B cell (primary cell): ENCODE data around the gene CLCN2. TPM values are rescaled to one million over a fixed set of nuclear protein-coding genes. Genes with fewer than 3 reads are reported as not detected.

ENCODE experiments used
- ATAC-seq: fragments of 200-7000 bp; cut with Tn5 transposase; one replicate; pipeline ENCODE4 v1.10.0; 2021; ENCODE audit warnings: low read depth, mild to moderate bottlenecking, moderate number of reproducible peaks, moderate library complexity
- CTCF ChIA-PET: fragments of 350-600 bp; sonication (Branson Sonifier 250); formaldehyde crosslinking; loops from one replicate; lab custom pipeline; 2021; ENCODE audit warnings: antibody characterized with exemption, inconsistent platforms; lab: Charles Lee
- POLR2A ChIA-PET: fragments of 350-600 bp; sonication (Branson Sonifier 250); formaldehyde crosslinking; loops from one replicate; lab custom pipeline; 2021; ENCODE audit warnings: antibody characterized with exemption; lab: Charles Lee
- DNase-seq: peaks from one replicate; pipeline ENCODE4 v3.0.0; 2013
- H2AFZ ChIP-seq: 2 replicates; pipeline ENCODE4 v1.6.1; 2012; ENCODE audit warnings: mild to moderate bottlenecking, low read depth, low read length; ENCODE audit not compliant: insufficient read depth, poor library complexity, severe bottlenecking
- H3K27ac ChIP-seq, 2 donors: 1 replicate in 1 of 2; 2 replicates in 1 of 2; pipeline ENCODE4 v1.5.1; 2012 to 2013; ENCODE audit warnings: low read length in 2 of 2, mild to moderate bottlenecking in 2 of 2, moderate library complexity in 1 of 2
- H3K27me3 ChIP-seq, 4 experiments: fragments of 200-600 bp in 1 of 4; sonication (generic) in 1 of 4; replicated peaks in 1 of 4; 1 replicate in 2 of 4; 2 replicates in 2 of 4; pipeline versions ENCODE4 v1.6.1 to v1.7.0; 2013 to 2016; ENCODE audit warnings: low read length in 3 of 4, mild to moderate bottlenecking in 2 of 4, mixed read lengths in 1 of 4, moderate library complexity in 1 of 4; ENCODE audit not compliant: insufficient read depth in 4 of 4, control insufficient read depth in 3 of 4; ENCODE audit errors: control extremely low read depth in 1 of 4
- H3K36me3 ChIP-seq, 2 experiments: replicated peaks in 1 of 2; 1 replicate in 1 of 2; 2 replicates in 1 of 2; pipeline versions ENCODE4 v1.6.1 to v1.7.1; 2013; ENCODE audit warnings: low read length in 1 of 2; ENCODE audit not compliant: insufficient read depth in 2 of 2, control insufficient read depth in 1 of 2; ENCODE audit errors: control extremely low read depth in 1 of 2, extremely low read depth in 1 of 2
- H3K4me1 ChIP-seq, 2 donors: fragments of 200-600 bp in 1 of 2; sonication (generic) in 1 of 2; 1 replicate in 1 of 2; 2 replicates in 1 of 2; pipeline versions ENCODE4 v1.5.1 to v1.6.1; 2013 to 2017; ENCODE audit warnings: low read length in 2 of 2; ENCODE audit not compliant: control insufficient read depth in 2 of 2, insufficient read depth in 2 of 2
- H3K4me2 ChIP-seq: replicated peaks from 2 replicates; pipeline ENCODE3; 2012; ENCODE audit warnings: mild to moderate bottlenecking, low read depth, low read length; ENCODE audit not compliant: poor library complexity, severe bottlenecking
- H3K4me3 ChIP-seq, 5 experiments: fragments of 200-600 bp in 1 of 5; sonication (generic) in 1 of 5; 1 replicate in 3 of 5; 2 replicates in 2 of 5; pipeline versions ENCODE4 v1.5.1 to v1.7.0; 2011 to 2016; ENCODE audit warnings: low read length in 4 of 5, mild to moderate bottlenecking in 4 of 5, low read depth in 2 of 5, control low read depth in 1 of 5, moderate library complexity in 1 of 5; ENCODE audit not compliant: insufficient read depth in 1 of 5; ENCODE audit errors: control extremely low read depth in 1 of 5, extremely low read depth in 1 of 5
- H3K79me2 ChIP-seq: fragments of 200-600 bp; sonication (generic); one replicate; pipeline ENCODE4 v1.6.0; 2016; ENCODE audit warnings: low read length; ENCODE audit not compliant: control insufficient read depth, insufficient read depth
- H3K9ac ChIP-seq: fragments of 200-600 bp; sonication (generic); 2 replicates; pipeline ENCODE4 v1.6.1; 2017; ENCODE audit warnings: mild to moderate bottlenecking, low read length, moderate library complexity
- H3K9me3 ChIP-seq, 3 donors: one replicate each; pipeline versions ENCODE4 v1.6.1 to v1.7.1; 2013; ENCODE audit warnings: low read length in 2 of 3; ENCODE audit not compliant: control insufficient read depth in 2 of 3, insufficient read depth in 1 of 3; ENCODE audit errors: control extremely low read depth in 1 of 3
- H4K20me1 ChIP-seq: 2 replicates; pipeline ENCODE4 v1.6.0; 2012; ENCODE audit warnings: mild to moderate bottlenecking, low read length; ENCODE audit not compliant: insufficient read depth, control insufficient read depth, poor library complexity, severe bottlenecking
- H3K27ac Mint-ChIP-seq: one replicate; pipeline ENCODE4 v1.8.0; 2021; ENCODE audit warnings: mixed read lengths
- H3K27me3 Mint-ChIP-seq: one replicate; pipeline ENCODE4 v1.8.0; 2021; ENCODE audit warnings: mixed read lengths
- H3K4me1 Mint-ChIP-seq: one replicate; pipeline ENCODE4 v1.8.0; 2021; ENCODE audit warnings: mixed read lengths
- H3K4me3 Mint-ChIP-seq: one replicate; pipeline ENCODE4 v1.8.0; 2021; ENCODE audit warnings: mixed read lengths
- H3K9me3 Mint-ChIP-seq: one replicate; pipeline ENCODE4 v1.8.0; 2022; ENCODE audit warnings: mixed read lengths; ENCODE audit not compliant: insufficient read depth
- EZH2 ChIP-seq: IDR thresholded peaks from 2 replicates; pipeline ENCODE4 v1.6.1; 2012; ENCODE audit warnings: borderline replicate concordance, low read depth, mild to moderate bottlenecking, moderate library complexity, low read length; ENCODE audit not compliant: insufficient read depth, poor library complexity, severe bottlenecking
- WGBS: methylation state at CpG from one replicate; pipeline ENCODE4 v1.1.5; 2013; ENCODE audit warnings: missing lambda C conversion rate; ENCODE audit not compliant: insufficient coverage; 5-methylcytosine and 5-hydroxymethylcytosine counted together
- intact Hi-C: fragments of 100-400 bp; cut with micrococcal nuclease; formaldehyde crosslinking; loops from one replicate; pipeline ENCODE4 v1.10.0; 2022
- polyA plus RNA-seq: library from polyadenylated mRNA; depleted of rRNA; stranded (reverse); fragments of >200 nt; gene quantifications from 2 replicates; pipeline ENCODE4 v1.2.3, GENCODE V29; 2012
- total RNA-seq, 2 donors: library from RNA; stranded (reverse); fragments of 120-200 nt in 1 of 2; gene quantifications; 1 replicate in 1 of 2; 2 replicates in 1 of 2; pipeline versions ENCODE4 v1.2.3 to v1.2.4, GENCODE V29; 2013 to 2022
- TF ChIP-seq, protein P1 (sequence below): fragments of 200-600 bp; IDR thresholded peaks from one replicate; pipeline ENCODE4 v1.8.0; 2022; ENCODE audit warnings: antibody characterized with exemption, mild to moderate bottlenecking

Gene CLCN2
- total and polyA plus RNA-seq, 2 donors (not counting 1 experiment from before 2014, with no cell fraction given) = 6.1 to 8.1 TPM

DNA sequence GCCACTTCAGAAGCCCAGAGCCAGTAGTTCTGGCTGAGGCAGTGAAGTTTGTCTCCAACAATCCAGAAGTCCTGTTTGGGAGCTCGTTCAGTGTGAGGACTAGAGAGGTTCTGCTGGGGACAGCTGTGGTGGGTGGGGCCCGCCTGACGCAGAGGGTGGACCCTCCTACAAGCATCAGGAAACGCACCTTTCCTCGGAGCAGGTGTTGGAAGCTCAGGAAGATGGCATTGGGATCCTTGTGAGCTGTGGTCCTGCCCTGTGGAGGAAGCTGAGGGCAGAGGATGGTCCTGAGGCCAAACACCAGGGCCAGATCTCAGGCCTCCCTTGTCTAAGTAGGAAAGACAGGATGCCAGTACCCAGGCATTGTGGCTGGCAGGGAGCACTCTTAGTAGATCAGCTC lies 11.5 kb upstream of the CLCN2 start:
- DNase-seq = no peak
- Mint-ChIP-seq H3K27me3 (peaks cover 27% of the 10 kb centered on the region), H3K4me3 (no peak overlapping the region), H3K27ac (no peak overlapping the region), H3K9me3 (no peaks in the 10 kb centered on the region), H3K4me1 (peaks cover 2% of the 10 kb centered on the region)
- WGBS = 88% methylated on average over 5 of the region's 5 CpGs
- ChIA-PET POLR2A (no interaction called here), CTCF (interaction anchor here (1.1 to 7.4 kb wide), 5 partner anchors 19 to 172 kb away, joined by 3 to 107 read pairs (median 10); no protein-coding TSS in a partner anchor)
- intact Hi-C loops = no loop called here
- no peak for TF ChIP-seq EZH2
- TF ChIP-seq, protein P1, sequence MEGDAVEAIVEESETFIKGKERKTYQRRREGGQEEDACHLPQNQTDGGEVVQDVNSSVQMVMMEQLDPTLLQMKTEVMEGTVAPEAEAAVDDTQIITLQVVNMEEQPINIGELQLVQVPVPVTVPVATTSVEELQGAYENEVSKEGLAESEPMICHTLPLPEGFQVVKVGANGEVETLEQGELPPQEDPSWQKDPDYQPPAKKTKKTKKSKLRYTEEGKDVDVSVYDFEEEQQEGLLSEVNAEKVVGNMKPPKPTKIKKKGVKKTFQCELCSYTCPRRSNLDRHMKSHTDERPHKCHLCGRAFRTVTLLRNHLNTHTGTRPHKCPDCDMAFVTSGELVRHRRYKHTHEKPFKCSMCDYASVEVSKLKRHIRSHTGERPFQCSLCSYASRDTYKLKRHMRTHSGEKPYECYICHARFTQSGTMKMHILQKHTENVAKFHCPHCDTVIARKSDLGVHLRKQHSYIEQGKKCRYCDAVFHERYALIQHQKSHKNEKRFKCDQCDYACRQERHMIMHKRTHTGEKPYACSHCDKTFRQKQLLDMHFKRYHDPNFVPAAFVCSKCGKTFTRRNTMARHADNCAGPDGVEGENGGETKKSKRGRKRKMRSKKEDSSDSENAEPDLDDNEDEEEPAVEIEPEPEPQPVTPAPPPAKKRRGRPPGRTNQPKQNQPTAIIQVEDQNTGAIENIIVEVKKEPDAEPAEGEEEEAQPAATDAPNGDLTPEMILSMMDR = no peak
- peaks cover 0 to 20% (median 2%) of the 10 kb centered on the region in 4 experiments for H3K27me3 ChIP-seq
- H3K36me3 ChIP-seq = peaks cover 0 to 17% of the 10 kb centered on the region in 2 experiments
- ATAC-seq = no peak
- no peaks in the 10 kb centered on the region for H4K20me1 ChIP-seq
- no peaks in the 10 kb centered on the region for H3K4me1 ChIP-seq
- no peak overlapping the region for H3K4me2 ChIP-seq
- no peak overlapping the region for H2AFZ ChIP-seq
- no peak overlapping the region for H3K27ac ChIP-seq
- no peak overlapping the region for H3K4me3 ChIP-seq
- H3K79me2 ChIP-seq = no peaks in the 10 kb centered on the region
- no peak overlapping the region for H3K9ac ChIP-seq
- no peaks in the 10 kb centered on the region for H3K9me3 ChIP-seq

DNA sequence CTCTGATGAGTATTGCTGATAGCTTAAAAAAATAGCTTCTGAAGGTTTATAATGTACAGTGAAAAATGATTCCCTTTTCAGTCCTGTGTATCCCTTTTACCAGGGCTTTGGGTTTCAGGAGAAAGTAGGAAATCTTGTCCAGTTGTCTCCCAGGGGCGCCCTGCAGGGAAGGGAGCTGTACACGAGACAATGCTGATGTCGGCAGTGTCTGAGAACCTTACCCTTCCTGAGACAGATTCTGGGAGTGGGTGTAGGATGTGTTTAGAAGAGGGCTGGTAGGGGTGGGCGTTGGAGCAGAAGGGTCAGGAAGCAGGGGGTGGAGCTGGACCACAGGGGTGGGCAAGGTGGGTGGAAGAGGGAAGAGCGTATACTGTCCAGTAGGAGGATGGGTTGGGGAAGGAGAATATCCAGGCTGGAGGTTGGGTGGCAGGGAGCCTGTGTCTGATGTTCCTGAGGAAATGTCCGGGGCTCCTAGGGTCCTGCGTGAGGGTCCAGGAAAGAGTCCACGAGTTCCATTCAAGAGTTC lies 11.0 kb upstream of the CLCN2 start:
- no peaks in the 10 kb centered on the region for H3K4me1 ChIP-seq
- intact Hi-C loops = no loop called here
- no peaks in the 10 kb centered on the region for H3K9me3 ChIP-seq
- ChIA-PET CTCF (interaction anchor here (0.5 to 7.4 kb wide), 12 partner anchors 9 to 412 kb away, joined by 3 to 107 read pairs (median 6); partner anchors contain the start of gene EPHB3), POLR2A (no interaction called here)
- H3K27me3 ChIP-seq = peaks cover 0 to 14% (median 0%) of the 10 kb centered on the region in 4 experiments
- ATAC-seq (no peak), DNase-seq (no peak)
- no peak overlapping the region for H2AFZ ChIP-seq
- H3K27ac ChIP-seq = no peak overlapping the region
- H3K4me1 Mint-ChIP-seq = peaks cover 2% of the 10 kb centered on the region
- no peak overlapping the region for H3K27ac Mint-ChIP-seq
- H3K9me3 Mint-ChIP-seq = no peaks in the 10 kb centered on the region
- H3K4me3 Mint-ChIP-seq = no peak overlapping the region
- H3K9ac ChIP-seq = no peak overlapping the region
- WGBS = 76% methylated on average over 8 of the region's 8 CpGs
- H3K4me2 ChIP-seq = no peak overlapping the region
- H3K27me3 Mint-ChIP-seq = peaks cover 22% of the 10 kb centered on the region
- no peaks in the 10 kb centered on the region for H4K20me1 ChIP-seq
- no peak overlapping the region for H3K4me3 ChIP-seq
- H3K36me3 ChIP-seq = peaks cover 0 to 17% of the 10 kb centered on the region in 2 experiments
- H3K79me2 ChIP-seq = no peaks in the 10 kb centered on the region
- TF ChIP-seq, protein P1 = no peak
- no peak for TF ChIP-seq EZH2
